T-helper 1 cell treated with Interleukin-12 subunit alpha and Interleukin-12 subunit beta and Interleukin-4 antibody, amounts not matched to agents 30 μg/mL and 1 μg/mL, for 36 hours (primary cell): ENCODE data around the gene YY1AP1.
"Not testable (repeated sequence)": the region's sequence is repeated elsewhere in the genome, so short reads cannot be mapped to it uniquely, and the experiment has no call there.

ENCODE experiments used
- H3K27ac Mint-ChIP-seq: one replicate; pipeline ENCODE4 v1.8.0; 2021; ENCODE audit warnings: mild to moderate bottlenecking, mixed read lengths
- H3K27me3 Mint-ChIP-seq: one replicate; pipeline ENCODE4 v1.8.0; 2021; ENCODE audit warnings: low read depth, mixed read lengths
- H3K36me3 Mint-ChIP-seq: one replicate; pipeline ENCODE4 v1.8.0; 2021; ENCODE audit warnings: low read depth, mixed read lengths
- H3K4me1 Mint-ChIP-seq: one replicate; pipeline ENCODE4 v1.8.0; 2021; ENCODE audit warnings: low read depth, mixed read lengths
- H3K4me3 Mint-ChIP-seq: one replicate; pipeline ENCODE4 v1.8.0; 2021; ENCODE audit warnings: mild to moderate bottlenecking, moderate library complexity, mixed read lengths
- H3K9me3 Mint-ChIP-seq: one replicate; pipeline ENCODE4 v1.8.0; 2021; ENCODE audit warnings: mixed read lengths

YY1AP1 gene

DNA sequence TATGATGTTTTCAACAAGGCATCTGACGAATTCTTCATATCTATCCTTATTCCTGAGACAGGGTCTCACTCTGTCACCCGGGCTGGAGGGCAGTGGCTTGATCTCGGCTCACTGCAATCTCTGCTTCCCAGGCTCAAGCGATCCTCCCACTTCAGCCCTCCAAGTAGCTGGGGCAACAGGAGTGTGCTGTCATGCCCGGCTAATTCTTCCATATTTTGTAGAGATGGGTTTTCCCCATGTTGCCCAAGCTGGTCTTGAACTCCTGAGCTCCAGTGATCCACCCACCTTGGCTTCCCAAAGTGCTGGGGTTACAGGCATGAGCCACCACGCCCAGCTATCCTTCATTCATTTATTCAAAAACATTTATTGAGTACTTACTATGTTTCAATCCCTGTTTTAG lies 8.0 kb downstream of the YY1AP1 start:
- Mint-ChIP-seq H3K4me3 (no peak overlapping the region), H3K36me3 (peaks cover 30% of the 10 kb centered on the region), H3K4me1 (peaks cover 21% of the 10 kb centered on the region), H3K9me3 (no peaks in the 10 kb centered on the region), H3K27ac (no peak overlapping the region), H3K27me3 (no peaks in the 10 kb centered on the region)

DNA sequence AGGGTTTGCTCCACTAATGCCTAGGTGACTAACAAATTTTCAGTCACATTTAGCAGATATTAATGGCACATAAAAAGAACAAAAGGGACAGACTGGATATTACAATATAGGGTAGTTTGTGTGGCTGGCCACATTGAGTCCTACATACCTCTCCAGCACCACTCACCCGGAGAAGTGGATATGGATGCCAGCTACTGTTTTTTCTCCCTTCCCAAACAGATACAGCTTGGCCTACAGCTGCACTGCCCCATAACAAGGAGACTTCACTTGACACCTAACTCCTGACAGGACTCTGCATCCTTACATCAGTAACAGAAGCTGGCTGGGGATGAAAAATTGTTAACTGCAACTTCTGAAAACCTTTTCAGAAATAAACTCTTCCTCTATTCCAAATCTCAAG lies 9.6 kb downstream of the YY1AP1 start:
- H3K4me3 Mint-ChIP-seq, H3K27me3 Mint-ChIP-seq, H3K9me3 Mint-ChIP-seq, H3K4me1 Mint-ChIP-seq: not testable (repeated sequence)
- H3K27ac Mint-ChIP-seq: peak overlapping the region; percentile 55
- peaks cover 38% of the 10 kb centered on the region for H3K36me3 Mint-ChIP-seq

DNA sequence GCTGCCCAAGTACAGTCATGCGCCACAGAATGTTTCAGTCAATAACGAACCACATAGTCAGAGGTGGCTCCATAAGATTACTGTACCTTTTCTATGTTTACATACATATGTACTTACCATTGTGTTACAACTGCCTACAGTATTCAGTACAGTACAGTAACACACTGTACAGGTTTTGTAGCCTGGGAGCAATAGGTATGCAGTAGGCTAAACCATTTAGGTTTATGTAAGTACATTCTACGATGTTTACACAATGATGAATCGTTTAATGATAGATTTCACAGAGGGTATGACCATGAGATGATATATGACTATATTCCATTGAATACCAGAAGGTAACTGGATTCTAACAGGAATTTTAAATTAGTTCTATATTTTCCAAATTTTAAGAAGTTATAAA lies 10.5 kb downstream of the YY1AP1 start:
- Mint-ChIP-seq H3K27me3 (no peaks in the 10 kb centered on the region), H3K27ac (no peak overlapping the region), H3K4me3 (no peak overlapping the region), H3K36me3 (peaks cover 41% of the 10 kb centered on the region), H3K9me3 (no peaks in the 10 kb centered on the region), H3K4me1 (peaks cover 7% of the 10 kb centered on the region)

DNA sequence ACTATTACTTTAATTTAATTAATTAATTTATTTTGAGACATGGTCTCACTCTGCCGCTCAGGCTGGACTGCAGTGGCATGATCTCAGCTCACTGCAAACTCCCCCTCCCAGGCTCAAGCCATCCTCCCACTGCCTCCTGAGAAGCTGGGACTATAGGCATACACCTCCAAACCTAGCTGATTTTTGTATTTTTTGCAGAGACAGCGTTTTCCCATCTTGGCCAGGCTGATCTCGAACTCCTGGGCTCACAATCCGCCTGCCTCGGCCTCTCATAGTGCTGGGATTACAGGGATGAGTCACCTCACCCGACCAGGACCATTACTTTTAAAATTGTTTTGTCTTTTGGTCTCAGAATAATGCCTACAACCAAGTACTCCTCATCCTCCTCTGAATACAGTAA lies 15.6 kb downstream of the YY1AP1 start:
- Mint-ChIP-seq H3K9me3 (no peaks in the 10 kb centered on the region), H3K36me3 (peaks cover 52% of the 10 kb centered on the region), H3K4me3 (no peak overlapping the region), H3K27me3 (no peaks in the 10 kb centered on the region), H3K27ac (no peak overlapping the region), H3K4me1 (no peaks in the 10 kb centered on the region)

DNA sequence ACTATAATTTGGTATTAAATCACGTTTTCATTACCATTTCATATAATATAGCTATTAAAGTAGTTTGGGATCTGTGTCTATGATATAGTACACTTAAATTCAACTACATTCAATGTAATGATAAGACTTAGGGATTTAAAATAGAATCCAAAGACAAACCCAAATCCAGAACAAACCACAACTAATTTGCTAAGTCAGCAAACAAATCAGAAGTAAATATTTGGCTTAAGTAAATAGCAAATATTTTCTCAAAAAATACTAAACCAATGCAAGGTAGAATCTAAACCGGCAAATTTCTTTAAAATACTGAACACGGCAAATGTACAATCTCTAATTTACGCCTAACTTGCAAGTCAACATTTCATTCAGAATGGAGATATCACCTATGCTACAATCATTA lies 16.8 kb downstream of the YY1AP1 start:
- Mint-ChIP-seq H3K4me3 (no peak overlapping the region), H3K9me3 (no peaks in the 10 kb centered on the region), H3K27me3 (no peaks in the 10 kb centered on the region), H3K27ac (no peak overlapping the region), H3K36me3 (peaks cover 51% of the 10 kb centered on the region), H3K4me1 (no peaks in the 10 kb centered on the region)

DNA sequence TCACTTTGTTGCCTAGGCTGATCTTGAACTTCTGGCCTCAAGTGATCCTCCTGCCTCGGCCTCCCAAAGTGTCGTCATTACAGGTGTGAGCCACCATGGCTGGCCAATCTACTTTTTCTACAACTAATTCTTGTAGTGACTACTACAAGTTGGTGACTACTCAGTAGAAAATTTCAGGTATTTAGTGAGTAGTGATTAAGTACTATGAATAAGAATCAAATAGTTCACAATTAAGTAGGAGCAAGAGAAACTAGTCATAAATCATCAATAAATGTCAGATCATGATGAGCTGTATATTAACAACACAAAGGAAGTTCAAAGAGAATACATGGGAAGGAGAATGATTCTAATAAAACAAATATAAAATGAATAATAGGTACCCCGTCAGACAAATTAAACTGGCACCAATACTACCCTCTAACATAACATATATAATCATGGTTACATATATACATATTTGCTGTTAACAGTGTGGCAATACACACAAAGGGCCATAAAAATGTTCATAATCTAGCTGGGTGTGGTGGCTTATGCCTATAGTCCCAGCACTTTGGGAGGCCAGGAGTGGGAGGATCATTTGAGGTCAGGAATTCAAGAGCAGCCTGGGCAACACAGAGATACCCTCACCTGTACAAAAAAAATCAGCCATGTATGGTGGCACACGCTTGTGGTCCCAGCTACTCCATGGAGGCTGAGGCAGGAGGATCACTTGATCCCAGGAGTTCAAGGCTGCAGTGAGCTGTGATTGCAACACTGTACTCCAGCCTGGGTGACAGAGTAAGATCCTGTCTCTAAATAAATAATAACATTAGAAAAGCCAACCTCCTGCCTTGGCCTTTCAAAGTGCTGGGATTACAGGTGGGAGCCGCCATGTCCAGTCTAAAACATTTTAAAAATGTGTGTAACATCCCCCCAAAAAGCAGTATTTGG lies 19.1 kb downstream of the YY1AP1 start:
- Mint-ChIP-seq H3K9me3 (no peaks in the 10 kb centered on the region), H3K4me3 (no peak overlapping the region), H3K4me1 (no peaks in the 10 kb centered on the region), H3K36me3 (peaks cover 42% of the 10 kb centered on the region), H3K27ac (no peak overlapping the region), H3K27me3 (no peaks in the 10 kb centered on the region)

DNA sequence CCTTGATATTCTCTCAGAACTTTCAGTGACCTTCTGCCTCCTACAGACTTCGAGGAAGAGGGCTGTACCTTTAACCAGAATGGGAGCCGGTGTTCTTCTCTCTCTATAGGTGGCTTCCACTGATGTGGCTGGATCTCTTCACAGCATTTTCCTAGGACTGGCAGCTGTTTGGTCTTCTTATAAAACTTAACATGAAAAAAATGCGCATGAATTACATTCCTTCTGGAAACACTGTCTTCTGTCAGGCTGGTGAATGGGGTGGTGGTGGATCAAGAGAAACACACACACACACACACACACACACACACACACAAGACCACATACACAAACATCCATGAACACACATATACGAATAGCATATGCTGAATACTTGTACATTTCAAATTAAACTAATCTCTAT lies 27.3 kb downstream of the YY1AP1 start:
- H3K4me1 Mint-ChIP-seq, H3K27ac Mint-ChIP-seq, H3K9me3 Mint-ChIP-seq, H3K4me3 Mint-ChIP-seq, H3K27me3 Mint-ChIP-seq: not testable (repeated sequence)
- H3K36me3 Mint-ChIP-seq: peaks cover 49% of the 10 kb centered on the region

DNA sequence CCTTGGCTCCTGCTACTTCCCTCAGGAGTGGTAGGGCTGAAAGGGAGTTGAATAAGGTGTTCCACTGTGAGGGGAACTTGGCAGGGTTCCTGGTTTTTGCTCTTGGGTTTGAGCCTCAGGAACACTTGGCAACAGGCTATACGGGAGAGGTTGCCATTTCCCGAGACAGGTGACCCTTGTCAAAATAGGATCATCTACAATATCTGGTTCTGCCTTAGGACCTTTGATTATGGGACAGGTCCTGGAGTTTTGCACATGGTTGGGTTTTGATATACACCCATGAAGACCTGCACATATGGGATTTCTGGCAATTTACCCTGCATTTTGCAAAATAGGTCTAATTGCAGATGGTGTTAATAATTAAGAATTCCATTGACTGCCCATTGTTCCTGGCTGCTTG lies 31.1 kb downstream of the YY1AP1 start:
- no peaks in the 10 kb centered on the region for H3K27me3 Mint-ChIP-seq
- H3K9me3 Mint-ChIP-seq: no peaks in the 10 kb centered on the region
- H3K4me1 Mint-ChIP-seq: no peaks in the 10 kb centered on the region
- H3K36me3 Mint-ChIP-seq: peaks cover 41% of the 10 kb centered on the region
- no peak overlapping the region for H3K4me3 Mint-ChIP-seq
- H3K27ac Mint-ChIP-seq: no peak overlapping the region

DNA sequence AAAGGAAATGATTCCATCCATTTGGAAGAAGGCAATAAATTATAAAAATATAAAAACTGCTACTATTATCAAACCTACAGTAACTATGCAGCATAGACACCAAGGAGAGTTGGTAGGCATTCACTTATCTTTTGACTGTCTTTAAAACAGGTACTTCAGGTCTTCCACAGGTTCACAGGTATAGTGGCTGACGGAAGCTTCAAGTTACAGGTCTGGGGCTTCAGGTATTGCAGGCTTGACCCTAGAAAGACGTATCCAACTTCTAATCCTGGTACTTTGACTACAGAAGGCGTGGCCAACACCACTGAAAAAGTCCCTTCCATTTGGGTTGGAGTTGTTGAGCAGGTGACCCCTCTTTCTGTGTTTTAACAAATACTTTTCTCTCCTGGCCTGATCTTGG lies 35.6 kb downstream of the YY1AP1 start:
- Mint-ChIP-seq H3K27me3 (no peaks in the 10 kb centered on the region), H3K4me1 (peaks cover 1% of the 10 kb centered on the region), H3K9me3 (peaks cover 3% of the 10 kb centered on the region), H3K4me3 (no peak overlapping the region), H3K36me3 (peaks cover 3% of the 10 kb centered on the region), H3K27ac (no peak overlapping the region)

DNA sequence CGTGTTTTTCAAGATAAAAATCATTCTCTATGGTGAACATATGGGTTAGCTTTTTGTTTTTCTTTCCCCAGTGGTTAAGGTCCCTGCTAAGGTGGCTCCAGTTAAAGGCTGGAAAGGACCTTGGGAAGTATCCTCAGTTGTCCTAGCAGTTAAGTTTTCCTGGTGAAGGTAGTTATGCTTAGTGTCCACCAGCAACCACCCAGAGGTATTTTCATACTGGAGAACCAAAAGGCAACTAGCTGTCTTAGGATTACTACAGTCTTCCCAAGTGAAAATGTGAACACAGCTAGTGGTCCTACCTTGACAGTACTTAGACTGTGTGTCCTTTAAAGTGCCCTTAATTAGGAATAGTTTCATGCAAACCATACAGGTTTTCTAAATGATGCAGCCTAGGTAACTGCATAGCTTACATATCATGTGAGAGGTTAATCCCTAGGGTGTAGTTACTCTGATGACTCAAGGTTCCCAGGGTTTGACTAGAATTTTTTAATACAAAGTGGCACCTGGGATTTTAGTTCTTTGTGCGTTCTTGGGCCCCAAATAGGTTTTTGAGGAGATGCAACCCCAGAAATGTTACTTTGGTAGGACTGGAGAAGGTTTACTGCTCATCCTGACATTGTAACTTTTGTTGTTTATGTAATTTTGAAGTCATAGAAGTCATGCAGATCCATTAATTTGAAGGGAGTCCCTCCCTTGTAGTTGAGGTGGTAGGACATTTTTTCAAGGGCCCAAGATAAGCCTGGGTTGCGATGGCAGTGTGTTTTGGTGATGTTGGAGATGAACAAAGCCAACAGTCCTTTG lies 36.5 kb downstream of the YY1AP1 start:
- H3K4me3 Mint-ChIP-seq: no peak overlapping the region
- peaks cover 1% of the 10 kb centered on the region for H3K4me1 Mint-ChIP-seq
- H3K27me3 Mint-ChIP-seq: no peaks in the 10 kb centered on the region
- no peaks in the 10 kb centered on the region for H3K36me3 Mint-ChIP-seq
- no peak overlapping the region for H3K27ac Mint-ChIP-seq
- peaks cover 3% of the 10 kb centered on the region for H3K9me3 Mint-ChIP-seq

DNA sequence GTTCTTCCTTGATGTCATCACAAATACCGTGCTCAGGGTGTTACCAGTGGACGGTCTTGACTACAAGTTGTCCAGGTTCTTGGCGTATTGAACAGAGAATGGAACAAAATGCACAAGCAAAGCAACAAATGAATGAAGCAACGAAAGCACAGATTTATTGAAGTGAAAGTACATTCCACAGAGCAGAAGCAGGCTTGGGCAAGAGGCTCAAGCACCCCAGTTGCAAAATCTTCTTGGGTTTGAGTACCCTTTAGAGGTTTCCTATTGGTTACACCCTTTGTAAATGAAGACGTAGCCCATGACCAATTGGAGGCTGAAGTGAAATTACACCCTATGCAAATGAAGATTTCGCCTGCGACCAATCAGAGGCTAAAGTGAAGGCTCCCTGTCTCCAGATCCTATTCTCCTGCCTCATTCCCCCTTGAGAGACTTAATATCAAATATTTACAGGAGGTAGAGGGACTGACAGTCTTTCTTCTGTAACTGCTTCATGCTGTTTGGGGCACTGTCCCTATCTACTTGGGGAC lies 38.3 kb downstream of the YY1AP1 start:
- Mint-ChIP-seq H3K4me3 (no peak overlapping the region), H3K4me1 (peaks cover 1% of the 10 kb centered on the region), H3K9me3 (peaks cover 3% of the 10 kb centered on the region), H3K27me3 (no peaks in the 10 kb centered on the region), H3K27ac (no peak overlapping the region), H3K36me3 (no peaks in the 10 kb centered on the region)

DNA sequence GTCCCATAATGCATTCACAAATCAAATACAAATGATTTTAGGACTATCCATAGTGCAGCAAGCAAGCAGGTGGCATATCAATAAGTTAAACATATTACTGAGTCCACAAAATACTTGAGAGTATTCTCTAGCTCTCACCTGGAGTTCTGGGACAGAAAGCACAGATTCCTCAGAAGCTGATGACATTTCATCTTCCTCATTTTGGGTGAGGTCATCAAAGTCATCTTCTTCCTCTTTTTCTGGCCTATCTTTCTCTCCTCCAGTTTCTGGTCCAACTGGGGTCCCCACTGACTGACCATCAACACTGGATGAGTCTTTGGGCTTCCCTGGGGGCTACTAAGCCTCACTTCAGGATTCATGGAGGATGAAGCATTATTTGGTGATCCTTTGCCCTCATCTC lies 38.9 kb downstream of the YY1AP1 start:
- peaks cover 3% of the 10 kb centered on the region for H3K9me3 Mint-ChIP-seq
- no peak overlapping the region for H3K4me3 Mint-ChIP-seq
- no peak overlapping the region for H3K27ac Mint-ChIP-seq
- H3K36me3 Mint-ChIP-seq: no peaks in the 10 kb centered on the region
- no peaks in the 10 kb centered on the region for H3K27me3 Mint-ChIP-seq
- H3K4me1 Mint-ChIP-seq: peaks cover 1% of the 10 kb centered on the region

DNA sequence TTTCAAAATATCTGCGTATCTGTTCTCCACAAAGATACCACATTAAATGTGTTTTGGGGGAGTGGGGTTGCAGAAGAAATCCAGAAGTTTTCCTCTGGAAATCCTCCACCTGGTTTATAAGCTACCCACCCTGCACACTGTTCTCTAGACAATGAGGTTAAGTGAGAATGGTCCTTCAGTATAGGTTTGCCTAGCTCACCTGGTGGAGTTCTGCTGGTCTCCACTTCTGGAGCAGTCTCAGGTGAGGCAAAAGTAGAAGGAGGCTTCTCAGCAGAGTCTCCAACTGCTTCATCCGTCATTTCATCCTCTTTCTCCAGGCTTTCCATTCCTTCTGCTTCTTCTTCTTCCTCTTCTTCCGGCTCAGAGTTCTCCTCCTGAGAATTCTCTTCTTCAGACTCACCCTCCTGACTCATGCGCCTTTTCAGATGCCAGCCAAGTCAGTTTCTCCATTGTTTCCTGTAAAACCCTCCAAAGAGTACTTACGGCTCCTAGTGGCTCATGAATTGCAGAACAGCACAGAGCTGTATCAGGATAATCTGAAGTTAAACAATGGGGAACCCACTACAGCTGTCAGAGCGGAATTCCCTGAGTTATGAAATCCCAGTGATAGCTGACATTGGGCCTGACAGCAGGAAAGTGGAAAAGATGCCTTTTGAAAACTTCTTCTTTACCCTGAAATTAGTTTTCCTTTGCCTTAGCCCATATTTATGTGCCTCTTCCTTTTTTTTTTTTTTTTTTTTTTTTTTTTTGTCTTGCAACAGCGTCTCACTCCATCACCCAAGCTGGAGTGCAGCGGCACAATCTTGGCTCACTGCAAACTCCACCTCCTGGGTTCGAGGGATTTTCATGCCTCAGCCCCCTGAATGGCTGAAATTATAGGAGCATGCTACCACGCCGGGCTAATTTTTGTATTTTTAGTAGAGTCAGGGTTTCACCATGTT lies 40.1 kb downstream of the YY1AP1 start:
- no peak overlapping the region for H3K4me3 Mint-ChIP-seq
- H3K9me3 Mint-ChIP-seq: peaks cover 5% of the 10 kb centered on the region
- no peaks in the 10 kb centered on the region for H3K27me3 Mint-ChIP-seq
- H3K27ac Mint-ChIP-seq: no peak overlapping the region
- H3K4me1 Mint-ChIP-seq: peaks cover 1% of the 10 kb centered on the region
- no peaks in the 10 kb centered on the region for H3K36me3 Mint-ChIP-seq

DNA sequence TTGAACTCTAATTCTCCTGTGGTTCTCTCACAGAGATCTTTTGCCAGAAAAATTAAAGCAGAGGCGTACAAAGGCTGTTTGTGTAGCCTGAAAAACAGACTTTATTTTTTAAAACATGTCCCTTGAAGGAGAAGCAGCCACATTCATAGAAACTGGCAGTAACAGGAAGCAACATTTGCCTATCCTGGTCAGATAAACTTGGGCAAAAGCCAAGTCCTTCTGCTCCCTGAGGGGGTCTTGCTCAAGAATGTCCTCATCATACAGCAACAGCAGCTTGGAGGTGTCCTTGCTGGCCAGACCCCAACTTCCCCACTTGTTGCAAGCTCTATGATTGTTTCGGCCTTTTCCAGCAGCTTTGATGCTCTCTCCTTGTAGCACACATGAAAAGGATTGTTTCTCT lies 42.3 kb downstream of the YY1AP1 start:
- Mint-ChIP-seq H3K27ac (no peak overlapping the region), H3K9me3 (peaks cover 25% of the 10 kb centered on the region), H3K27me3 (no peaks in the 10 kb centered on the region), H3K4me3 (no peak overlapping the region), H3K36me3 (peaks cover 11% of the 10 kb centered on the region), H3K4me1 (peaks cover 1% of the 10 kb centered on the region)
